ENCODE results near the gene CTBP1. TPM values are rescaled to one million over a fixed set of nuclear protein-coding genes. Genes with fewer than 3 reads are reported as not detected.

The CTBP1 gene
- total and polyA plus RNA-seq, 9 of the 15 experiments (the other 6 are each of a cell fraction or from before 2014, with no cell fraction given) = 14.5 to 162 (median 68.2) TPM

- Histone ChIP-seq H3K9me3 (replicated peaks; ENCODE audit: control insufficient read depth, insufficient read depth, low read depth, low read length) (no peaks in the 10 kb centered on the region), H3K9me1 (ENCODE audit: control insufficient read depth, insufficient read depth, low read length) (peaks cover 14% of the 10 kb centered on the region), H2AFZ (ENCODE audit: low read depth, low read length) (no peak overlapping the region), H3K27me3 (ENCODE audit: control insufficient read depth in 2 of 2, insufficient read depth in 2 of 2, low read length in 2 of 2) (no peaks in the 10 kb centered on the region), H3K27ac (ENCODE audit: extremely low read depth, low read depth, low read length) (no peak overlapping the region), H3K4me1 (replicated peaks in 1 of 2; ENCODE audit: control insufficient read depth in 2 of 2, insufficient read depth in 2 of 2, low read length in 2 of 2) (peaks cover 0 to 74% of the 10 kb centered on the region in 2 experiments; a peak in 3 of 5 replicates), H3K4me3 (no peak overlapping the region), H4K20me1 (replicated peaks; ENCODE audit: control insufficient read depth, insufficient read depth, low read length) (no peaks in the 10 kb centered on the region; the same call in 1 of the 2 replicates), H3K4me2 (ENCODE audit: insufficient read depth, low read length) (no peak overlapping the region), H3K36me3 (ENCODE audit: control insufficient read depth, insufficient read depth, low read length) (peaks cover 46% of the 10 kb centered on the region), H3K79me2 (ENCODE audit: control insufficient read depth, insufficient read depth, low read length) (peaks cover 78% of the 10 kb centered on the region), H3K9ac (ENCODE audit: insufficient read depth in 1 of 2, low read depth in 2 of 2, low read length in 2 of 2) (peak overlapping the region in 1 of 2 experiments; percentile 14; a peak in 1 of 4 replicates)
- peak in 1 of 4 experiments; percentile 11 for DNase-seq (ENCODE audit: extremely low read depth in 1 of 4, low spot score in 3 of 4)
- intact Hi-C loops (cut with micrococcal nuclease) (no loop called here), in situ Hi-C loops (cut with MboI) (no loop called here)
- CTCF ChIA-PET (ENCODE audit: low intra/inter-chr PET ratio) = no interaction called here
- POLR2A ChIA-PET = interaction anchor here (1.4 kb wide), 1 partner anchor 9 kb away, joined by 5 read pairs; no protein-coding TSS in a partner anchor
- no peak for ATAC-seq
- no TSS peak for BruUV-seq (replicated peaks)
- 91% methylated on average over 12 of the region's 15 CpGs for WGBS (ENCODE audit: insufficient coverage, low coverage, missing lambda C conversion rate)
- no peak for TF ChIP-seq KLF13 (tag; IDR thresholded peaks at IDR 0.05; ENCODE audit: borderline replicate concordance, low read depth)
- TF ChIP-seq POLR2G (IDR thresholded peaks at IDR 0.05; ENCODE audit: low read depth, low read length) = peak; percentile 35
- no peak for FAIRE-seq
Observed at GRCh38 chr4:1243451-1244080, 5.4 kb downstream of the CTBP1 start.

Measured in K562 (cell line).